GM18505 (cell line): ENCODE data around the gene RHAG.

Source experiments
- ATAC-seq: cut with Tn5 transposase; IDR thresholded peaks from one replicate; pipeline ENCODE4 v1.9.1; 2021; ENCODE audit not compliant: unreplicated experiment
- POLR2A ChIP-seq: IDR thresholded peaks from 4 replicates; pipeline ENCODE4 v1.6.1; 2011; ENCODE audit warnings: borderline replicate concordance; ENCODE audit not compliant: insufficient read depth, insufficient read length; ENCODE audit errors: extremely low read depth

RHAG gene

GRCh38 chr6:49649988-49650387 is 13.3 kb upstream of the RHAG start:
- TF ChIP-seq POLR2A, result no peak
- no peak for ATAC-seq

- no peak for ATAC-seq
- no peak for TF ChIP-seq POLR2A
Observed at GRCh38 chr6:49648036-49648435, 11.4 kb upstream of the RHAG start.

DNA sequence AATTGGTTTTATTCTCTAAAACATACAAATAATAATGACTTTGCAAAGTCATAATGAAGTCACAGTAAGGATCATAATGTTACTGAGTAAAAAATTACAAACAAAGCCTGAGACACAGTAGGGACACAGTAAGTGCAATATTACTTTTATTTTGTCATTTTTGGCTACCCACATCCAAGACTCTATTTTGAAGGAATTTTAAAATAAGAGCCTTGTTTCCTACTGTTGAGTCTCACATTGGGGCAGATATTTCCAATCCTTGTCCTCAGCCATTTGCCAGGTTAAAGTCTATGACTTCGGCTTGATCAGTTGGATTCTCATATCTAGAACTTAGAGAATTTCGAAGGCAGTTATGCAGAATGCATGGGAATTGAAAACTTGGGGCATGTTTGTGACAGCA is 10.8 kb upstream of the RHAG start:
- ATAC-seq, result no peak
- no peak for TF ChIP-seq POLR2A

- no peak for TF ChIP-seq POLR2A
Observed at GRCh38 chr6:49646942-49647341, 10.3 kb upstream of the RHAG start.

DNA sequence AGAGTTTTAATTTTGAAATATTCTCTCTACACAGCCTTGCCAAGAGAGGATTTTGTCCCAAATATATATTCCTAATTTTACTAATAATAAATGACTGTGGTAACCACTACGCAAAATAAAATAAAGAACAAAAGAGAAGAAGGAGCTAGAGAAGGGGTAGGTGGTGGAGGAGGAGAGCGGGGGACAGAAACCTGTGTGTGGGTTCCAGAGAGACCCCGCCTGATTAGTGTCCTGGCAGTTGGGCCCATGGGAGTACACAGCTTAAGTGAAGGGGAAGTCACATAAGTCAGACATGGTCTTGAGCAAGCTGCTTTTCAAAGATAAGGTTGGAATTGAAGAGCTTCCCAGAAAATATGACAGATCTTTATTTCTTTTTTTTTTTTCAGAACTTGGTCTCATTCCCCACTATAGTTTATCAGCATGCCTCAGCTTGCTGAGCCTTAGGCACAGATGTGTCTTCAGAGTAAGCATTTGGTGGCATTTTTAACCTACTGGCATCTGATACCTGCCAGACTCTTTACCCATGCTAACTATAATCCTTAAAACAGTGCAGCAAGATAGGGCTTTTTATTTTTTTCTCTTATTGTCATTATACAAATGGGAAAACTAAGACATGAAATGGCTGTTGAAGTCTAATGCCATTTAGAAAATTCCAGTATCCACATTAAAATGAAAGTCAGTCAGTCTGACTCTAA is 9.6 kb upstream of the RHAG start:
- ATAC-seq, result no peak
- TF ChIP-seq POLR2A, result no peak

More at GRCh38 chr6:49646942-49647341, 10.3 kb upstream of the RHAG start:
- no peak for ATAC-seq

GRCh38 chr6:49645139-49645538 is 8.5 kb upstream of the RHAG start:
- TF ChIP-seq POLR2A, result no peak
- no peak for ATAC-seq

DNA sequence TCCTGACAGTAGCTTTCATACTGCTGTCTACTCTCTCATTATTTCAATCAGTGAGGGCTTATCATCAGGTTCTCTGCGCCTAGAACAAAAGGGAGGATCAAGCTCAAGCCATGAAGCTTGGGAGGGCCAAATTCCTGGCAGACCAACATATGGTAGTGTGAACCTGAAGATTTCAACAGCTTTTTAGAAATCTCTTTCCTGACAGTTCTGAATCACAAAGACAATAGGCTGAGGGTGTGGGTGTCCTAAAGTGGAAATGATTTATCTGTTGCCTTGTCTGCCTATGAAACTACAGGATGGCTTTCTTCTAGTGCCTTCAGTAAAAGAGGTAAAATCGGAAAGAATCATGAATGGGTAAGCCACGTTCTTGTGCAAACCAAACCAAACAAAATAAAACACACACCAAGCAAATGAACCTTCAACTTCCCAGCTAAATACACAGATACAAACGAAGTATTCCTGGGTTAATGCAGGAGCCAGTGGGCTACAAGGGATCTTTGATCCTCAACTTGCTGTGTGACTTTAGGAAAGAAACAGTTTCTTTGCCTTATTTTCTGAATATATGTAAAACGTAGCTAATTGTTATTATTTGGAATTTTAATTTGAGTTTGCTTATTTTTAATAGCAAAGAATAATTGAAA is 2.7 kb upstream of the RHAG start:
- ATAC-seq, result no peak
- TF ChIP-seq POLR2A, result no peak

- TF ChIP-seq POLR2A, result no peak
- ATAC-seq, result no peak
Observed at GRCh38 chr6:49637350-49637731, 702 bp upstream of the RHAG start.

DNA sequence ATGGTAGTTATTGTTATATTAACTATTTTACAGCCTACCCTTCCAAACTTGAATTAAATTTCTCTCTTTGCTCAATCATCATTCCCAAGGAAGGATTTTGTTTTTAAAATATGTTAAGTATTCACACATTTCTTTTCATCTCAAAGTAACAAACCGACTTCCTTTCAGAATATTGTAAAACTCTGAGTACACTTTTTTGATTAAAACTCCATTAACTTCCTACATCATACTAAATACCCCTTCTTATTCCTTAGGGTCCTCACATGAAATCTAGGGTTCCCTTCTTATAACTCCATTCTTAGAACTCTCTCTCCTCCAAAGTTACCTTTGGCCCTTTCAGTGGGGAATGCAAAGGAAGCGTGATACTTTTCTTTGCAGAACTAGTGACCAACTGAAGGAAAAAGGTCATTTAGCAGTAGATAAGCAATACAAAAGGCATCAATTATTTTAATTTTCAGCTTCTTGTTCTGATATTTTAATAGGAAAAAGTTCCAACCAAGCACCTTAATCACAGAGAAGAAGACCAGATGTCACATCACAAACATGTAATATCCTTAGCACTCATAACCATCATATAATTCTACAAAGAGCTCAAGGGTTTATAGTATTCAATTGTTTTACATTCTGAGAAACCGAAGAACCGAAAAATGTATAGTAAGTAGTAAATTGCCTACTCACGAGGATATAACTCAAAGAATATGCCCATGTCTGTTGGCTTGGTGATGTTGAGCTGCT is 494 bp downstream of the RHAG start:
- no peak for TF ChIP-seq POLR2A
- ATAC-seq, result no peak

DNA sequence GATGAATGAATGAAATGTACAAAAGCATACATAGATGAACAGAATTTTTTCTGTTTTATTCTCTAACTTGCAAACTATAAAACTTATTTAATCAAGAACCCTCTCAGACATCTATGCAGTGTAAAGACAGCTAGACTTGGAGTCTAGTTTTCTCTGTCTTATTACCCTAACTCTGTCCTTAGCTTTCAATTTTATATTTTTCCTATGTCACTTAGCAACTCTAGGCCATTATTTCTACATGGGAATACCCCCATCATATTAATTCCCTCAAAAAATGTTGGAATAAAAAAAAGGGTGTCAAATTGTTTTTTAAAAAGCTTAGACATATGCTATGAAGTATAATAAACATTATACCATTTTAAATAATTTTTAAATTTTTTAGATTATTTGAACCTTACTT is 1.2 kb downstream of the RHAG start:
- no peak for TF ChIP-seq POLR2A
- no peak for ATAC-seq

DNA sequence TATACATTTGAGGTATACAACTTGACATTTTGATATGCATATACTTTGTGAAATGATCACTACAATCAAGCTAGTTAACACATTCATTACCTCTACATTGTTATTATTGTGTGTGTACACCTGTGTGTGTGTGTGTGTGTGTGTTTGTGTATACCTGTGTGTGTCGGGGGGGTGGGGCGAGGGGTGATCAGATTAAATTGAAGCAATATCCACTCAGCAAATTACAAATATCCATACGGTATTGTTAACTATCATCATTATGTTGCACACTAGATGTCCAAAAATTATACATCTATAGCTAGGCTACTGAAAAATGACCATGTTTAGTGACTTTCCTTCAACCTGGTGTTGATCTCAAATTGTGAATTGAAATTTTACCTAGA is 1.8 kb downstream of the RHAG start:
- no peak for TF ChIP-seq POLR2A
- no peak for ATAC-seq

- no peak for ATAC-seq
- TF ChIP-seq POLR2A, result no peak
Observed at GRCh38 chr6:49634092-49634835, 2.4 kb downstream of the RHAG start.

DNA sequence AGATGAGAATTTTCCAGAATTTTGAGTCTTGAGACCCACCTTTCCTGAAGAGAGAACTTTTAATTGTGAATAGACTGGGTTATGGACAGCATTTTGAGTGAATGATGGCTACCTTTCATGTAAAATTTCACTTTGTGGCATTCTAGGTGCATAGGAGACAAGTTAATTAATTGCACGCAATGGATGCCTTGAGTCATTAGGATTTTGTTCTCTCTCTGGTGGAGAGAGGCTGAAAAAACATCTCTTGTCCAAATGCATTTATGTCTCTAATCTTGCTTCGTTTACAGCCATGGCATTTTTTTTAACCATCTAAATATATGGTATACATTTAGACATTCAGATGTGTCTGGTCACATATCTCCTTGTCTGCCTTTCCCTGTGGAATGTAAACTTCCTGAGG is 3.1 kb downstream of the RHAG start:
- ATAC-seq, result no peak
- no peak for TF ChIP-seq POLR2A
